ENCODE results near the gene CYP17A1.

DNA sequence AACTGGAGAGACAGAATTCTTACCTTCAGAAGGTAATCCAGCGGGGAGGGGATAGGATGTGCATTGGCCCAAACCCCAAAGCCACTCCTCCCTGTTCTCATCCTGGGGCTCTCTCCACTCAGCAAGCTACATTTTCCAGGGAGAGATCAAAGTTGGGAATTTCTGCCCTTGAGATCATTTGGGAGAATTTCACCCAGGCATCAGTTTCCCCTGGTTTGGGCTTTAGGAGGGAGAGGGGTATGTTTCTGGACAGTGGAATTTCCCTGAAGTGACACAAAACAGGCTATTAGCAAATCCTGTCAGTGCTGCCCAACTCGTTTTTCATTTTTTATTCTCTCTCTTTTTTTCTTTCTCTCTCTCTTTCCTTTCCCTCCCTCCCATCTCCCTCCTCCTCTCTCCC is 35.7 kb downstream of the CYP17A1 start:
- no peak for TF ChIP-seq EZH2 (IDR thresholded peaks at IDR 0.05; ENCODE audit: low read length, missing control alignments)
- TF ChIP-seq, protein P1, sequence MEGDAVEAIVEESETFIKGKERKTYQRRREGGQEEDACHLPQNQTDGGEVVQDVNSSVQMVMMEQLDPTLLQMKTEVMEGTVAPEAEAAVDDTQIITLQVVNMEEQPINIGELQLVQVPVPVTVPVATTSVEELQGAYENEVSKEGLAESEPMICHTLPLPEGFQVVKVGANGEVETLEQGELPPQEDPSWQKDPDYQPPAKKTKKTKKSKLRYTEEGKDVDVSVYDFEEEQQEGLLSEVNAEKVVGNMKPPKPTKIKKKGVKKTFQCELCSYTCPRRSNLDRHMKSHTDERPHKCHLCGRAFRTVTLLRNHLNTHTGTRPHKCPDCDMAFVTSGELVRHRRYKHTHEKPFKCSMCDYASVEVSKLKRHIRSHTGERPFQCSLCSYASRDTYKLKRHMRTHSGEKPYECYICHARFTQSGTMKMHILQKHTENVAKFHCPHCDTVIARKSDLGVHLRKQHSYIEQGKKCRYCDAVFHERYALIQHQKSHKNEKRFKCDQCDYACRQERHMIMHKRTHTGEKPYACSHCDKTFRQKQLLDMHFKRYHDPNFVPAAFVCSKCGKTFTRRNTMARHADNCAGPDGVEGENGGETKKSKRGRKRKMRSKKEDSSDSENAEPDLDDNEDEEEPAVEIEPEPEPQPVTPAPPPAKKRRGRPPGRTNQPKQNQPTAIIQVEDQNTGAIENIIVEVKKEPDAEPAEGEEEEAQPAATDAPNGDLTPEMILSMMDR (conservative IDR thresholded peaks at IDR 0.05 in 1 of 2, IDR thresholded peaks at IDR 0.05 in 1 of 2; ENCODE audit: low read depth in 1 of 2, low read length in 2 of 2): no peak

All from fibroblast of lung (primary cell).